NCI-H1436 treated with DMSO at 0.1 percent for 48 hours (cell line): ENCODE results near the gene PDK4.
"Not testable (repeated sequence)": the region's sequence is repeated elsewhere in the genome, so short reads cannot be mapped to it uniquely, and the experiment has no call there.

ENCODE experiments used
- DNase-seq: peaks from one replicate; lab custom pipeline; 2025; lab: John Stamatoyannopoulos, UW

The PDK4 gene

GRCh38 chr7:95604811-95605210 lies 8.5 kb upstream of the PDK4 start:
- DNase-seq: not testable (repeated sequence)

- DNase-seq: not testable (repeated sequence)
Observed at GRCh38 chr7:95604397-95604796, 8.1 kb upstream of the PDK4 start.

- no peak for DNase-seq
Observed at GRCh38 chr7:95602421-95602820, 6.1 kb upstream of the PDK4 start.

GRCh38 chr7:95601316-95601715 lies 5.0 kb upstream of the PDK4 start:
- DNase-seq: no peak

- no peak for DNase-seq
Observed at GRCh38 chr7:95599069-95599468, 2.8 kb upstream of the PDK4 start.

- no peak for DNase-seq
Observed at GRCh38 chr7:95598511-95598910, 2.2 kb upstream of the PDK4 start.

GRCh38 chr7:95595746-95596197 lies 544 bp downstream of the PDK4 start:
- DNase-seq: no peak

- no peak for DNase-seq
Observed at GRCh38 chr7:95594185-95594584, 2.1 kb downstream of the PDK4 start.

GRCh38 chr7:95593343-95593742 lies 3.0 kb downstream of the PDK4 start:
- no peak for DNase-seq

GRCh38 chr7:95592570-95592969 lies 3.7 kb downstream of the PDK4 start:
- no peak for DNase-seq

- DNase-seq: no peak
Observed at GRCh38 chr7:95590387-95591248, 5.7 kb downstream of the PDK4 start.

GRCh38 chr7:95589766-95590165 lies 6.5 kb downstream of the PDK4 start:
- DNase-seq: no peak

GRCh38 chr7:95589031-95589430 lies 7.3 kb downstream of the PDK4 start:
- DNase-seq: no peak

- no peak for DNase-seq
Observed at GRCh38 chr7:95586951-95587301, 9.4 kb downstream of the PDK4 start.

GRCh38 chr7:95585426-95585789 lies 10.9 kb downstream of the PDK4 start:
- no peak for DNase-seq

- no peak for DNase-seq
Observed at GRCh38 chr7:95584769-95585425, 11.4 kb downstream of the PDK4 start.

- DNase-seq: no peak
Observed at GRCh38 chr7:95583834-95584621, 12.3 kb downstream of the PDK4 start.

GRCh38 chr7:95582578-95583293 lies 13.6 kb downstream of the PDK4 start:
- no peak for DNase-seq

- no peak for DNase-seq
Observed at GRCh38 chr7:95581467-95581866, 14.8 kb downstream of the PDK4 start.

- no peak for DNase-seq
Observed at GRCh38 chr7:95579318-95579717, 17.0 kb downstream of the PDK4 start.

GRCh38 chr7:95578299-95578855 lies 17.9 kb downstream of the PDK4 start:
- DNase-seq: peak; percentile 96

- no peak for DNase-seq
Observed at GRCh38 chr7:95577137-95577536, 19.2 kb downstream of the PDK4 start.
